Measurements from ENCODE around the gene SLC6A16.

SLC6A16 gene

GRCh38 chr19:49359851-49360820 lies 35.1 kb upstream of the SLC6A16 start:
- Histone ChIP-seq H3K4me1 (ENCODE audit: control insufficient read depth, insufficient read depth, low read length) (peaks cover 31% of the 10 kb centered on the region), H3K9ac (ENCODE audit: low read length) (no peak overlapping the region)

GRCh38 chr19:49357186-49357585 lies 32.2 kb upstream of the SLC6A16 start:
- peaks cover 12% of the 10 kb centered on the region for H3K4me1 ChIP-seq (ENCODE audit: control insufficient read depth, insufficient read depth, low read length)
- H3K4me3 ChIP-seq (ENCODE audit: low read length): no peak overlapping the region

More at GRCh38 chr19:49359851-49360820, 35.1 kb upstream of the SLC6A16 start:
- Histone ChIP-seq H3K36me3 (ENCODE audit: control insufficient read depth, insufficient read depth, low read length) (no peaks in the 10 kb centered on the region), H3K27me3 (ENCODE audit: control insufficient read depth, insufficient read depth, low read length) (peaks cover 16% of the 10 kb centered on the region), H3K9me3 (ENCODE audit: control insufficient read depth, low read length) (no peaks in the 10 kb centered on the region), H3K4me3 (ENCODE audit: low read length) (no peak overlapping the region)

GRCh38 chr19:49356382-49356781 lies 31.4 kb upstream of the SLC6A16 start:
- Histone ChIP-seq H3K9ac (ENCODE audit: low read length) (no peak overlapping the region), H3K4me1 (ENCODE audit: control insufficient read depth, insufficient read depth, low read length) (peaks cover 6% of the 10 kb centered on the region), H3K27me3 (ENCODE audit: control insufficient read depth, insufficient read depth, low read length) (no peaks in the 10 kb centered on the region), H3K9me3 (ENCODE audit: control insufficient read depth, low read length) (no peaks in the 10 kb centered on the region), H3K36me3 (ENCODE audit: control insufficient read depth, insufficient read depth, low read length) (no peaks in the 10 kb centered on the region), H3K4me3 (ENCODE audit: low read length) (no peak overlapping the region)

More at GRCh38 chr19:49357186-49357585, 32.2 kb upstream of the SLC6A16 start:
- H3K9me3 ChIP-seq (ENCODE audit: control insufficient read depth, low read length): no peaks in the 10 kb centered on the region
- H3K36me3 ChIP-seq (ENCODE audit: control insufficient read depth, insufficient read depth, low read length): no peaks in the 10 kb centered on the region
- H3K9ac ChIP-seq (ENCODE audit: low read length): no peak overlapping the region
- H3K27me3 ChIP-seq (ENCODE audit: control insufficient read depth, insufficient read depth, low read length): peaks cover 6% of the 10 kb centered on the region

- Histone ChIP-seq H3K4me3 (ENCODE audit: low read length) (no peak overlapping the region), H3K9ac (ENCODE audit: low read length) (no peak overlapping the region), H3K36me3 (ENCODE audit: control insufficient read depth, insufficient read depth, low read length) (no peaks in the 10 kb centered on the region), H3K4me1 (ENCODE audit: control insufficient read depth, insufficient read depth, low read length) (peaks cover 3% of the 10 kb centered on the region), H3K27me3 (ENCODE audit: control insufficient read depth, insufficient read depth, low read length) (no peaks in the 10 kb centered on the region), H3K9me3 (ENCODE audit: control insufficient read depth, low read length) (no peaks in the 10 kb centered on the region)
These were observed 30.9 kb upstream of the SLC6A16 start for GRCh38 chr19:49355909-49356353.

- H3K36me3 ChIP-seq (ENCODE audit: control insufficient read depth, insufficient read depth, low read length): no peaks in the 10 kb centered on the region
- no peaks in the 10 kb centered on the region for H3K27me3 ChIP-seq (ENCODE audit: control insufficient read depth, insufficient read depth, low read length)
- H3K4me1 ChIP-seq (ENCODE audit: control insufficient read depth, insufficient read depth, low read length): no peaks in the 10 kb centered on the region
- no peaks in the 10 kb centered on the region for H3K9me3 ChIP-seq (ENCODE audit: control insufficient read depth, low read length)
- no peak overlapping the region for H3K9ac ChIP-seq (ENCODE audit: low read length)
- no peak overlapping the region for H3K4me3 ChIP-seq (ENCODE audit: low read length)
These were observed 24.6 kb upstream of the SLC6A16 start for GRCh38 chr19:49349567-49349966.

- Histone ChIP-seq H3K36me3 (ENCODE audit: control insufficient read depth, insufficient read depth, low read length) (no peaks in the 10 kb centered on the region), H3K4me3 (ENCODE audit: low read length) (no peak overlapping the region)
These were observed 23.6 kb upstream of the SLC6A16 start for GRCh38 chr19:49348305-49349189.

GRCh38 chr19:49347835-49348234 lies 22.8 kb upstream of the SLC6A16 start:
- H3K9ac ChIP-seq (ENCODE audit: low read length): no peak overlapping the region
- no peaks in the 10 kb centered on the region for H3K9me3 ChIP-seq (ENCODE audit: control insufficient read depth, low read length)
- H3K4me1 ChIP-seq (ENCODE audit: control insufficient read depth, insufficient read depth, low read length): no peaks in the 10 kb centered on the region
- no peak overlapping the region for H3K4me3 ChIP-seq (ENCODE audit: low read length)
- H3K36me3 ChIP-seq (ENCODE audit: control insufficient read depth, insufficient read depth, low read length): no peaks in the 10 kb centered on the region
- H3K27me3 ChIP-seq (ENCODE audit: control insufficient read depth, insufficient read depth, low read length): no peaks in the 10 kb centered on the region

More at GRCh38 chr19:49348305-49349189, 23.6 kb upstream of the SLC6A16 start:
- Histone ChIP-seq H3K27me3 (ENCODE audit: control insufficient read depth, insufficient read depth, low read length) (no peaks in the 10 kb centered on the region), H3K4me1 (ENCODE audit: control insufficient read depth, insufficient read depth, low read length) (no peaks in the 10 kb centered on the region), H3K9ac (ENCODE audit: low read length) (no peak overlapping the region), H3K9me3 (ENCODE audit: control insufficient read depth, low read length) (no peaks in the 10 kb centered on the region)

DNA sequence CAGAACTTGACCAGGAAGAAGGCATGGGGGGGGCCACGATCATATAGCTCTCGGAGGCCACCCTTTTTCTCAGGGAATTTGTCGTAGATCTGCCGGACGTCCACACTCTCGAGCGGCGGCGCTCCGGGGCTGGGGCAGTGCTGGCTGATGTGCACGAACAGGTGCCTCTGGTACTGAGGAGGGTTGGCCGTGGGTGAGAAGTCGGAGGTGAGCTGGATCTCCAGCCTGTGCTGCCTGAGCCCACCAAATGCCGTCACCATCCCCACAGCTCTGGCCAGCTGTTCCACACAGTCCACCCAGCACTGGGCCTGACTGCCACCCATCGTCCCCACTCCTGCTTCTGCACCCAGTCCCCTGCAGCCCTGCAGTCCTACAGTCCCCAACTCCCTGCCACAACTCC lies 22.2 kb upstream of the SLC6A16 start:
- H3K9ac ChIP-seq (ENCODE audit: low read length): no peak overlapping the region
- H3K4me3 ChIP-seq (ENCODE audit: low read length): no peak overlapping the region
- H3K9me3 ChIP-seq (ENCODE audit: control insufficient read depth, low read length): no peaks in the 10 kb centered on the region
- no peaks in the 10 kb centered on the region for H3K27me3 ChIP-seq (ENCODE audit: control insufficient read depth, insufficient read depth, low read length)
- H3K36me3 ChIP-seq (ENCODE audit: control insufficient read depth, insufficient read depth, low read length): no peaks in the 10 kb centered on the region
- no peaks in the 10 kb centered on the region for H3K4me1 ChIP-seq (ENCODE audit: control insufficient read depth, insufficient read depth, low read length)

DNA sequence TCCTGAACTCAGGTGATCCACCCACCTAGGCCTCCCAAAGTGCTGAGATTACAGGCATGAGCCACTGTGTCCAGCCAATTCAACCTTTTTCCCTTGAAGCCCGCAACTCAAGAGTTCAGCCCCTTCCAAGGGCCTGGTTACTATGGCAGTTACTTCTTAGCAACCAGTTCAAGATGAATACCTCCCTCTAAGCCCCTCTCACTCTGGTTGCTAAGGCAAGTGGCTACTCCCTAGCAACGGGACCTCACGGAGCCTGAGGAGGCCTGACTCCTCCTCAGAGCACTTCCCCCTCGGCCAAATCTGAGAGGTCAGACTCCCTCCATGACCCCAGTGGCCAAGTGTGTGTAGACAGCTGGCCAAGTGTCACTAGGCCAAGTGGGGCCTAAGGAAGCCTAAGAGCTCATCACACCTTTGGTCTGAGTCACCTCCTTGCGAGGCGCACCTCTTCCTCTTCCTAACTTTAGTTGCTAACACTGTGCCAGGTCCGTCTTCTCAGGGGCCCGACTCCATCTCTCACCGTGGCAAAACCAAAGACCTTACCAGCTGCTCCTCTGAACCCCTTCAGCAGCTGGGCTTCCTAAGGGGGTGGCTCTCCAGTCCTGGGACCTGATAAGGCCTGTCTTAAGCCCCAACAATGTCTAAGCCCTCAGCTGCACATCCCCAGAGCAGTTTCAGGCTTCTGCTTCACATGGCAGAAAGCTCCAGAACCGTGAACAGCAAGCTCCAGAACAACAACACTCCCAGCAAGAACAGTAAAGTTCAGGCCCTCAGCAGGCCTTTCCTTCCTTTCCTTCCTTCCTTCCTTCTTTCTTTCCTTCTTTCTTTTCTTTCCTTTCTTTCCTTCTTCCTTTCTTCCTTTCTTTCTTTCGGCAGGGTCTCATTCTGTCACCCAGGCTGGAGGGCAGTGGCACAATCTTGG lies 19.8 kb upstream of the SLC6A16 start:
- no peaks in the 10 kb centered on the region for H3K27me3 ChIP-seq (ENCODE audit: control insufficient read depth, insufficient read depth, low read length)
- no peak overlapping the region for H3K4me3 ChIP-seq (ENCODE audit: low read length)
- no peaks in the 10 kb centered on the region for H3K9me3 ChIP-seq (ENCODE audit: control insufficient read depth, low read length)
- no peak overlapping the region for H3K9ac ChIP-seq (ENCODE audit: low read length)
- no peaks in the 10 kb centered on the region for H3K36me3 ChIP-seq (ENCODE audit: control insufficient read depth, insufficient read depth, low read length)
- H3K4me1 ChIP-seq (ENCODE audit: control insufficient read depth, insufficient read depth, low read length): peaks cover 13% of the 10 kb centered on the region

- H3K9ac ChIP-seq (ENCODE audit: low read length): no peak overlapping the region
- H3K4me1 ChIP-seq (ENCODE audit: control insufficient read depth, insufficient read depth, low read length): peaks cover 21% of the 10 kb centered on the region
- H3K4me3 ChIP-seq (ENCODE audit: low read length): no peak overlapping the region
- H3K9me3 ChIP-seq (ENCODE audit: control insufficient read depth, low read length): no peaks in the 10 kb centered on the region
- H3K36me3 ChIP-seq (ENCODE audit: control insufficient read depth, insufficient read depth, low read length): no peaks in the 10 kb centered on the region
- H3K27me3 ChIP-seq (ENCODE audit: control insufficient read depth, insufficient read depth, low read length): no peaks in the 10 kb centered on the region
These were observed 18.1 kb upstream of the SLC6A16 start for GRCh38 chr19:49343123-49343522.

- H3K4me3 ChIP-seq (ENCODE audit: low read length): no peak overlapping the region
- H3K4me1 ChIP-seq (ENCODE audit: control insufficient read depth, insufficient read depth, low read length): peaks cover 21% of the 10 kb centered on the region
- H3K27me3 ChIP-seq (ENCODE audit: control insufficient read depth, insufficient read depth, low read length): no peaks in the 10 kb centered on the region
- H3K9me3 ChIP-seq (ENCODE audit: control insufficient read depth, low read length): no peaks in the 10 kb centered on the region
- H3K9ac ChIP-seq (ENCODE audit: low read length): no peak overlapping the region
- H3K36me3 ChIP-seq (ENCODE audit: control insufficient read depth, insufficient read depth, low read length): no peaks in the 10 kb centered on the region
These were observed 17.3 kb upstream of the SLC6A16 start for GRCh38 chr19:49342291-49342721.

Measured in mucosa of stomach (tissue), 1 donor.